Mucosa of descending colon (tissue), 3 donors: ENCODE results near the gene TTLL8. TPM values are rescaled to one million over a fixed set of nuclear protein-coding genes. Genes with fewer than 3 reads are reported as not detected.
A peak's percentile ranks its signal among the peaks of the same experiment; 100 is the strongest.

Experiments used
- ATAC-seq: fragments of 200-7000 bp; cut with Tn5 transposase; one replicate; pipeline ENCODE4 v1.9.1; 2020; ENCODE audit warnings: mild to moderate bottlenecking, moderate library complexity
- DNase-seq, 3 donors: peaks; one replicate each; pipeline ENCODE4 v3.0.0-alpha.2; 2020
- H3K36me3 ChIP-seq: fragments of 200-600 bp; one replicate; pipeline ENCODE4 v1.8.0; 2021; ENCODE audit warnings: low read depth, mild to moderate bottlenecking
- H3K4me1 ChIP-seq: fragments of 200-600 bp; one replicate; pipeline ENCODE4 v1.8.0; 2021; ENCODE audit warnings: low read depth, mild to moderate bottlenecking
- H3K4me3 ChIP-seq: fragments of 200-600 bp; one replicate; pipeline ENCODE4 v1.8.0; 2021; ENCODE audit warnings: mild to moderate bottlenecking
- H3K9me3 ChIP-seq: fragments of 200-600 bp; one replicate; pipeline ENCODE4 v1.8.0; 2021; ENCODE audit warnings: mild to moderate bottlenecking
- intact Hi-C, 2 donors: fragments of 100-400 bp; cut with DNase I in 1 of 2; cut with micrococcal nuclease in 1 of 2; formaldehyde crosslinking; loops; one replicate each; pipeline versions ENCODE4 v1.11.0 to v1.11.1; 2022; cut with DNase I, micrococcal nuclease
- total RNA-seq, 3 donors: library from RNA; stranded (reverse); fragmentation: NEBNext Ultra II Directional in 2 of 3; extraction: Animal tissue kit (Norgen Biotek cat#: 25700) in 2 of 3; gene quantifications; one replicate each; pipeline versions ENCODE4 v1.2.1 to v1.2.4, GENCODE V29; 2021 to 2023
- TF ChIP-seq, protein P1 (sequence below): fragments of 200-600 bp; IDR thresholded peaks from one replicate; pipeline ENCODE4 v1.8.0; 2022; ENCODE audit warnings: antibody characterized with exemption, mild to moderate bottlenecking
- donor health status: DM: no; HTN: no; CAD: no; lungs with moderate emphysema.
- donor health status: DM: no; HTN: no; CAD: no.
- donor health status: DM: no; HTN: yes; CAD: no.

The TTLL8 gene
- total RNA-seq, 3 donors from 2014 or later: not detected

DNA sequence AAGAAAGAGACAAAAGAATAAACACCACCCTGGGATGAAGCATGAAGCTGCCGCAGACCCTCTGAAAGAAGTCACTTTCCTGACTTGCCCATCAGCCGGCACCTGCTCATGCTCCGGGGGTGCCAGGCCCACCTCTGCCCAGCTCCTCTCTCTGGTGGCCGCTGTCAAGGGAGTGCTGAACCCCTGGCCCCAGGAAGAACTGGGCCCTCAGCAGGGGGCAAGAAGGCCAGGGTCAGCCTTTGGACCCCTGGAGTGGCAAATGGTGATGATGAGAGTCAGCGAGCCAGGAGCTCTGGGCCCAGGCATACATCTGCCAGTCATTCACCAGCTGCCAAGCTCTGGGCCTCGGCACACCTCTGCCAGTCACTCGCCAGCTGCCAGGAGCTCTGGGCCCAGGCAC is 17.4 kb downstream of the TTLL8 start:
- no peaks in the 10 kb centered on the region for H3K4me1 ChIP-seq
- no peak for ATAC-seq
- H3K36me3 ChIP-seq: no peaks in the 10 kb centered on the region
- intact Hi-C loops: no loop called here
- TF ChIP-seq, protein P1, sequence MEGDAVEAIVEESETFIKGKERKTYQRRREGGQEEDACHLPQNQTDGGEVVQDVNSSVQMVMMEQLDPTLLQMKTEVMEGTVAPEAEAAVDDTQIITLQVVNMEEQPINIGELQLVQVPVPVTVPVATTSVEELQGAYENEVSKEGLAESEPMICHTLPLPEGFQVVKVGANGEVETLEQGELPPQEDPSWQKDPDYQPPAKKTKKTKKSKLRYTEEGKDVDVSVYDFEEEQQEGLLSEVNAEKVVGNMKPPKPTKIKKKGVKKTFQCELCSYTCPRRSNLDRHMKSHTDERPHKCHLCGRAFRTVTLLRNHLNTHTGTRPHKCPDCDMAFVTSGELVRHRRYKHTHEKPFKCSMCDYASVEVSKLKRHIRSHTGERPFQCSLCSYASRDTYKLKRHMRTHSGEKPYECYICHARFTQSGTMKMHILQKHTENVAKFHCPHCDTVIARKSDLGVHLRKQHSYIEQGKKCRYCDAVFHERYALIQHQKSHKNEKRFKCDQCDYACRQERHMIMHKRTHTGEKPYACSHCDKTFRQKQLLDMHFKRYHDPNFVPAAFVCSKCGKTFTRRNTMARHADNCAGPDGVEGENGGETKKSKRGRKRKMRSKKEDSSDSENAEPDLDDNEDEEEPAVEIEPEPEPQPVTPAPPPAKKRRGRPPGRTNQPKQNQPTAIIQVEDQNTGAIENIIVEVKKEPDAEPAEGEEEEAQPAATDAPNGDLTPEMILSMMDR: no peak
- DNase-seq: no peak
- no peak overlapping the region for H3K4me3 ChIP-seq
- H3K9me3 ChIP-seq: no peaks in the 10 kb centered on the region

DNA sequence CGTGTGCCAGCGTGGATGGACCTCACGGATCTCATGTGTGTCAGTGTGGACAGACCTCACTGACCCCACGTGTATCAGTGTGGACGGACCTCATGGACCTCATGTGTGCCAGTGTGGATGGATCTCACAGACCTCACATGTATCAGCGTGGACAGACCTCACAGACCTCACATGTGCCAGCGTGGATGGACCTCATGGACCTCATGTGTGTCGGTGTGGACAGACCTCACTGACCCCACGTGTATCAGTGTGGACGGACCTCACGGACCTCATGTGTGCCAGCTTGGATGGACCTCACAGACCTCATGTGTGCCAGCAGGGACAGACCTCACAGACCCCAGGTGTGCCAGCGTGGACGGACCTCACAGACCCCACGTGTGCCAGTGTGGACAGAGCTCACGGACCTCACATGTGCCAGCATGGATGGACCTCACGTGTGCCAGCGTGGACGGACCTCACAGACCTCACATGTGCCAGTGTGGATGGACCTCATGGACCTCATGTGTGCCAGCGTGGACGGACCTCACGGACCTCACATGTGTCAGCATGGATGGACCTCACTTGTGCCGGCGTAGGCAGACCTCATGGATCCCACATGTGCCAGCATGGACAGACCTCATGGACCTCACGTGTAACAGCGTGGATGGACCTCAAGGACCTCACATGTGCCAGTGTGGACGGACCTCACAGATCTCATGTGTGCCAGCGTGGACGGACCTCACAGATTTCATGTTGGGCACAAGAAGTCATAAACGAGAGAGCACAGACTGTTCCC is 18.2 kb downstream of the TTLL8 start:
- DNase-seq (peak in 1 of 3 donors; percentile 2), ATAC-seq (no peak)
- Histone ChIP-seq H3K4me1 (no peaks in the 10 kb centered on the region), H3K4me3 (no peak overlapping the region), H3K9me3 (no peaks in the 10 kb centered on the region), H3K36me3 (no peaks in the 10 kb centered on the region)
- intact Hi-C loops: loop anchor here in 1 of 2 donors (10.0 kb wide), 1 partner anchor 275 kb away; no protein-coding TSS in a partner anchor
- TF ChIP-seq, protein P1: no peak

DNA sequence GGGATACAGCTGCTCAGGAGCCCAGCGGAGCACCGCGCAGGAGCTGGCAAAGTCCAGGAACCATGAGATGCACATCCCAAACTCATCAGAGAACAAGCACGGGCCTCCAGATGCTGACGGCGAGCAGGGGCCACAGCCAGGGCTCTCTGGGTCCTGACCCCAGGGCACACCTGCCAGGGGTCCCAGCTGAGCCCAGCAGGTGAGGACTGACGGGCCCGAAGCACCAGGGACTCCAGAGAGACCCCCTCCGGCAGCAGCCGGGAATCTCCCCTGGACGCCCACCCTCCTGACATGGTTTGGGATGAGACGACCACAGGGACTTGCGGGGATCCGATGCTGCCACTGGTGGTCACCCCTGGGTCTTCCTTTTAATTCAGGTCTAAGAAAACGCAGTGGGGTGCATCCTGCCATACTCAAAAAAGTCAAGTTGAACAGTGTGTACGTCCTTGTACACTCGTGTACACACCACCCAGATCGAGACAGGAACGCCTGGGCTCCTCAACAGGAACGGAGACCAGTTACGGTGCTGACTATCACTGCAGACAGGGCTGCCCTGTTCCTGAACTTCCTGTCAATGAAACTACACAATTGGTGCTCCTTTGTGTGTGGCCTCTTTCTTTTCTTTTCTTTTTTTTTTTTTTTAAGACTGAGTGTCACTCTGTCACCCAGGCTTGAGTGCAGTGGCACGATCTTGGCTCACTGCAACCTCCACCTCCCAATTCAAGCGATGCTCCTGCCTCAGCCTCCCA is 21.9 kb downstream of the TTLL8 start:
- ATAC-seq: no peak
- Histone ChIP-seq H3K4me3 (no peak overlapping the region), H3K9me3 (no peaks in the 10 kb centered on the region), H3K36me3 (no peaks in the 10 kb centered on the region), H3K4me1 (no peaks in the 10 kb centered on the region)
- no peak for DNase-seq
- TF ChIP-seq, protein P1: no peak
- intact Hi-C loops: loop anchor here in 1 of 2 donors (10.0 kb wide), 1 partner anchor 271 kb away; no protein-coding TSS in a partner anchor

DNA sequence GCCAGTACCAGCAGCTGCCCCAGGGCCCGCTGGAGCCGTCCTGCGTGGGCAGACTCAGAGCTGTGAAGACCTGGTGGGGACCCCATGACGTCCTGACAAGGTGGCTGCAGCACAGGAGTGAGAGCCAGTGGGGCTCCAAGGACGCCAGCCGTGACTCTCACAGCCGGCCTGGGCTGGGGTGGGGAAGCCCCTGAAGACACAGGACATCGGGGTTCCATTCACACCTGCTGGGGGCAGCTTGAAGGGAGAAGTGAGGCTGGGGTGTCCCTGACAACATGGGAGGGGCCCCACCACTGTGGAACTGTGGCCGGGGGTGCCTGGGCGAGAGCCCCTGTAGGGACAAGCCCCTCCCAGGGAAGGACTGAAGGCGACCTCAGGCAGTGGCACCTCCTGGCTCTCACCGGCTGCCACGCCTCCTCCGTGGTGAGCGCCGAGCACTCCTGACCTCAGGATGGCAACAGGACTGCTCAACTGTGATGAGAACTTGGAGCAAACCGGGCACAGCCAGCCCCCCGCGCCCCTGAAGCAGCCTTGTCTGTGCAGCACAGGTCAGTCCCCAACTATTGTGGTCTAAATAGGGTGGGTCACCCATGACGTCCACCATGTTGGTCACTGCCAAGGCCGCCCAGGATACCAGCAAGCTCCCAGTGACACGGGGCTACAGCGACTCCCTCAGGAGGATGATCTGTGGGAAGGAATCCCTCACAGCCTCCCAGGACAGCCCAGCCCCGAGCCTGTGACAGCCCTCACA is 22.8 kb downstream of the TTLL8 start:
- DNase-seq (no peak), ATAC-seq (no peak)
- no peaks in the 10 kb centered on the region for H3K9me3 ChIP-seq
- no peaks in the 10 kb centered on the region for H3K4me1 ChIP-seq
- TF ChIP-seq, protein P1: no peak
- H3K4me3 ChIP-seq: no peak overlapping the region
- intact Hi-C loops: loop anchor here in 1 of 2 donors (10.0 kb wide), 1 partner anchor 271 kb away; no protein-coding TSS in a partner anchor
- H3K36me3 ChIP-seq: no peaks in the 10 kb centered on the region
